ENCODE measurements around the gene CLRN1. TPM values are rescaled to one million over a fixed set of nuclear protein-coding genes. Genes with fewer than 3 reads are reported as not detected.
A peak's percentile ranks its signal among the peaks of the same experiment; 100 is the strongest.

CLRN1 gene
- total RNA-seq, 1 donor from 2014 or later = not detected

DNA sequence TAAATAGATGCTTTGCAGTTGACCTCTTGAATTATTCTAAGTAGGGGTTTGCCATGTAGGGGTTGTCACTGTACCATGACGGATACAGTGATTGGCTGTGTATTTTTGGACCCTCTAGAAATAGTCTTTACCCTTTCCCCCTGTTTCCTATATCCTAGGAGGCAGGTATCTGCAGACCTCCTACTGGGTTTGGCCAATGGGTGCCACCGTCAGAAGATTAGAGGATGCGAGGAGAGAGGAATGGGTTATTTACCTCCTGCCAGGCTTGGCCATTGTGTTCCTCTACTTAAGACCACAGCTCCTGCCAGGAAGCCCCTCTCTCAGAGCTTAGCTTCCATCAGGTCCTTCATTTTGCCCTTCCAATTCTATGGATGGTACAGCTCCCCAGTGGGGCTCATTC, 40.2 kb upstream of the CLRN1 start:
- no peaks in the 10 kb centered on the region for H4K20me1 ChIP-seq (ENCODE audit: insufficient read depth, low read length)
- DNase-seq (ENCODE audit: low read depth) = no peak

DNA sequence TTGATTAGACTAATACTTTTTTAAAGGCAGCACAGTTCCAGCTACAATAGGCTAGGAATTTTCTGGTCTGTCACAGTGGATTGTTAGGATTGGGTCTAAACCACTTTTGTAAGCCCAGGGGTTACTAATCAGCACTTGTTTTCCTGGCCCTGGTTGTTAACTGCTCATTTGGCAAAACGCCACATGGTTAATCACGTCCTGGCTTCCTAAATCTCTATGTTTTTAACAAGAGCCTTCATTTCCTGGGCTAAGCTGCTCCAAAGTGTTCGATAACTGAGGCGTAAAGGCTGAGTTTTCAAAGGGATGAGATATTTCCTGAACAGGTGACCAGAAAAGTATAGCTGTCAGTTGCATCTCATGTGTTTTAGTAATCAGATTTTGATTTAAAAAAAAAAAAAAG, 38.9 kb upstream of the CLRN1 start:
- FAIRE-seq (no peak), DNase-seq (ENCODE audit: low read depth) (peak; percentile 75)

More for the DNA sequence above, 40.2 kb upstream of the CLRN1 start:
- no peaks in the 10 kb centered on the region for H3K9me3 ChIP-seq (ENCODE audit: insufficient read depth, low read depth, low read length)
- H3K36me3 ChIP-seq (ENCODE audit: insufficient read depth, low read length) = no peaks in the 10 kb centered on the region
- H3K79me2 ChIP-seq (ENCODE audit: insufficient read depth, low read length) = no peaks in the 10 kb centered on the region
- no peaks in the 10 kb centered on the region for H3K4me1 Mint-ChIP-seq (ENCODE audit: low read depth, unreplicated experiment)
- H3K27me3 ChIP-seq (ENCODE audit: insufficient read depth, low read length) = no peaks in the 10 kb centered on the region
- no peak for FAIRE-seq
- no peaks in the 10 kb centered on the region for H3K9me3 Mint-ChIP-seq (ENCODE audit: unreplicated experiment)
- no peak overlapping the region for H3K4me3 ChIP-seq (ENCODE audit: insufficient read depth, low read depth, low read length)
- no peak overlapping the region for H3K27ac Mint-ChIP-seq (ENCODE audit: unreplicated experiment)
- no peaks in the 10 kb centered on the region for H3K4me1 ChIP-seq (ENCODE audit: insufficient read depth, low read length)
- H3K4me3 Mint-ChIP-seq (ENCODE audit: unreplicated experiment) = no peak overlapping the region
- H3K27me3 Mint-ChIP-seq (ENCODE audit: low read depth, unreplicated experiment) = peaks cover 3% of the 10 kb centered on the region
- H3K9ac ChIP-seq (ENCODE audit: low read length) = no peak overlapping the region
- H3K27ac ChIP-seq (ENCODE audit: low read depth, low read length) = no peak overlapping the region
- H3K36me3 Mint-ChIP-seq (ENCODE audit: low read depth, unreplicated experiment) = no peaks in the 10 kb centered on the region
- H2AFZ ChIP-seq (ENCODE audit: low read depth, low read length) = no peak overlapping the region
- no peak overlapping the region for H3K4me2 ChIP-seq (ENCODE audit: low read length)
- TF ChIP-seq, protein P1, sequence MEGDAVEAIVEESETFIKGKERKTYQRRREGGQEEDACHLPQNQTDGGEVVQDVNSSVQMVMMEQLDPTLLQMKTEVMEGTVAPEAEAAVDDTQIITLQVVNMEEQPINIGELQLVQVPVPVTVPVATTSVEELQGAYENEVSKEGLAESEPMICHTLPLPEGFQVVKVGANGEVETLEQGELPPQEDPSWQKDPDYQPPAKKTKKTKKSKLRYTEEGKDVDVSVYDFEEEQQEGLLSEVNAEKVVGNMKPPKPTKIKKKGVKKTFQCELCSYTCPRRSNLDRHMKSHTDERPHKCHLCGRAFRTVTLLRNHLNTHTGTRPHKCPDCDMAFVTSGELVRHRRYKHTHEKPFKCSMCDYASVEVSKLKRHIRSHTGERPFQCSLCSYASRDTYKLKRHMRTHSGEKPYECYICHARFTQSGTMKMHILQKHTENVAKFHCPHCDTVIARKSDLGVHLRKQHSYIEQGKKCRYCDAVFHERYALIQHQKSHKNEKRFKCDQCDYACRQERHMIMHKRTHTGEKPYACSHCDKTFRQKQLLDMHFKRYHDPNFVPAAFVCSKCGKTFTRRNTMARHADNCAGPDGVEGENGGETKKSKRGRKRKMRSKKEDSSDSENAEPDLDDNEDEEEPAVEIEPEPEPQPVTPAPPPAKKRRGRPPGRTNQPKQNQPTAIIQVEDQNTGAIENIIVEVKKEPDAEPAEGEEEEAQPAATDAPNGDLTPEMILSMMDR (IDR thresholded peaks at IDR 0.05; ENCODE audit: insufficient read depth, low read depth, low read length) = no peak
- no peak for TF ChIP-seq EZH2 (IDR thresholded peaks at IDR 0.05; ENCODE audit: insufficient read depth, low read length)

DNA sequence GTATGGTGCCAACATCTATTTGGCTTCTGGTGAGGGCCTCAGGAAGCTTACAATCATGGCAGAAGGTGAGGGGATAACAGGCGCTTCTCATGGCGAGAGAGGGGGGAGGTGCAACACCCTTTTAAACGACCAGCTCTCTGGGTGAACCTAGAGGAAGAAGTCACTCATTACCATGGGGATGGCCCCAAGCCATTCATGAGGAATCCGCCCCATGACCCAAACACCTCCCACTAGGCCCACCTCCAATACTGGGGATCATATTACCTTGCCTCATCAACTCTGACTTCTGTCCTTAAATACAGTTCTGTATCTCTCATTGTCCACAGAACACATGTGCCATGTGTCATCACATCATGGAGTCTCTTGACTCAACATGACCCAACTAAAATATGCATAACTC, 37.5 kb upstream of the CLRN1 start:
- Histone ChIP-seq H3K9ac (ENCODE audit: low read length) (no peak overlapping the region), H3K36me3 (ENCODE audit: insufficient read depth, low read length) (no peaks in the 10 kb centered on the region), H3K4me2 (ENCODE audit: low read length) (no peak overlapping the region), H3K4me1 (ENCODE audit: insufficient read depth, low read length) (no peaks in the 10 kb centered on the region), H2AFZ (ENCODE audit: low read depth, low read length) (no peak overlapping the region), H4K20me1 (ENCODE audit: insufficient read depth, low read length) (no peaks in the 10 kb centered on the region), H3K27ac (ENCODE audit: low read depth, low read length) (no peak overlapping the region), H3K9me3 (ENCODE audit: insufficient read depth, low read depth, low read length) (no peaks in the 10 kb centered on the region), H3K4me3 (ENCODE audit: insufficient read depth, low read depth, low read length) (no peak overlapping the region), H3K79me2 (ENCODE audit: insufficient read depth, low read length) (no peaks in the 10 kb centered on the region), H3K27me3 (ENCODE audit: insufficient read depth, low read length) (peaks cover 3% of the 10 kb centered on the region)
- Mint-ChIP-seq H3K27ac (ENCODE audit: unreplicated experiment) (no peak overlapping the region), H3K4me3 (ENCODE audit: unreplicated experiment) (no peak overlapping the region), H3K9me3 (ENCODE audit: unreplicated experiment) (no peaks in the 10 kb centered on the region), H3K36me3 (ENCODE audit: low read depth, unreplicated experiment) (no peaks in the 10 kb centered on the region), H3K27me3 (ENCODE audit: low read depth, unreplicated experiment) (peaks cover 4% of the 10 kb centered on the region), H3K4me1 (ENCODE audit: low read depth, unreplicated experiment) (no peaks in the 10 kb centered on the region)
- no peak for FAIRE-seq
- DNase-seq (ENCODE audit: low read depth) = no peak
- TF ChIP-seq, protein P1 (IDR thresholded peaks at IDR 0.05; ENCODE audit: insufficient read depth, low read depth, low read length) = no peak
- TF ChIP-seq EZH2 (IDR thresholded peaks at IDR 0.05; ENCODE audit: insufficient read depth, low read length) = no peak

More for the DNA sequence above, 38.9 kb upstream of the CLRN1 start:
- no peak overlapping the region for H3K4me2 ChIP-seq (ENCODE audit: low read length)
- no peak overlapping the region for H3K9ac ChIP-seq (ENCODE audit: low read length)
- H3K27me3 ChIP-seq (ENCODE audit: insufficient read depth, low read length) = peaks cover 3% of the 10 kb centered on the region
- peaks cover 3% of the 10 kb centered on the region for H3K27me3 Mint-ChIP-seq (ENCODE audit: low read depth, unreplicated experiment)
- no peak overlapping the region for H3K4me3 ChIP-seq (ENCODE audit: insufficient read depth, low read depth, low read length)
- H2AFZ ChIP-seq (ENCODE audit: low read depth, low read length) = no peak overlapping the region
- H3K9me3 Mint-ChIP-seq (ENCODE audit: unreplicated experiment) = no peaks in the 10 kb centered on the region
- no peaks in the 10 kb centered on the region for H3K36me3 Mint-ChIP-seq (ENCODE audit: low read depth, unreplicated experiment)
- H4K20me1 ChIP-seq (ENCODE audit: insufficient read depth, low read length) = no peaks in the 10 kb centered on the region
- H3K4me3 Mint-ChIP-seq (ENCODE audit: unreplicated experiment) = no peak overlapping the region
- no peak overlapping the region for H3K27ac Mint-ChIP-seq (ENCODE audit: unreplicated experiment)
- H3K4me1 Mint-ChIP-seq (ENCODE audit: low read depth, unreplicated experiment) = no peaks in the 10 kb centered on the region
- no peak for TF ChIP-seq EZH2 (IDR thresholded peaks at IDR 0.05; ENCODE audit: insufficient read depth, low read length)
- TF ChIP-seq, protein P1 (IDR thresholded peaks at IDR 0.05; ENCODE audit: insufficient read depth, low read depth, low read length) = no peak
- no peaks in the 10 kb centered on the region for H3K79me2 ChIP-seq (ENCODE audit: insufficient read depth, low read length)
- no peaks in the 10 kb centered on the region for H3K4me1 ChIP-seq (ENCODE audit: insufficient read depth, low read length)
- H3K9me3 ChIP-seq (ENCODE audit: insufficient read depth, low read depth, low read length) = no peaks in the 10 kb centered on the region
- no peaks in the 10 kb centered on the region for H3K36me3 ChIP-seq (ENCODE audit: insufficient read depth, low read length)
- no peak overlapping the region for H3K27ac ChIP-seq (ENCODE audit: low read depth, low read length)
